HG03045 (cell line): ENCODE results near the gene QSOX1.

Experiments used
- ATAC-seq: cut with Tn5 transposase; IDR thresholded peaks from one replicate; pipeline ENCODE4 v1.9.1; 2021; ENCODE audit warnings: mild to moderate bottlenecking, moderate library complexity; ENCODE audit not compliant: unreplicated experiment

QSOX1 gene

DNA sequence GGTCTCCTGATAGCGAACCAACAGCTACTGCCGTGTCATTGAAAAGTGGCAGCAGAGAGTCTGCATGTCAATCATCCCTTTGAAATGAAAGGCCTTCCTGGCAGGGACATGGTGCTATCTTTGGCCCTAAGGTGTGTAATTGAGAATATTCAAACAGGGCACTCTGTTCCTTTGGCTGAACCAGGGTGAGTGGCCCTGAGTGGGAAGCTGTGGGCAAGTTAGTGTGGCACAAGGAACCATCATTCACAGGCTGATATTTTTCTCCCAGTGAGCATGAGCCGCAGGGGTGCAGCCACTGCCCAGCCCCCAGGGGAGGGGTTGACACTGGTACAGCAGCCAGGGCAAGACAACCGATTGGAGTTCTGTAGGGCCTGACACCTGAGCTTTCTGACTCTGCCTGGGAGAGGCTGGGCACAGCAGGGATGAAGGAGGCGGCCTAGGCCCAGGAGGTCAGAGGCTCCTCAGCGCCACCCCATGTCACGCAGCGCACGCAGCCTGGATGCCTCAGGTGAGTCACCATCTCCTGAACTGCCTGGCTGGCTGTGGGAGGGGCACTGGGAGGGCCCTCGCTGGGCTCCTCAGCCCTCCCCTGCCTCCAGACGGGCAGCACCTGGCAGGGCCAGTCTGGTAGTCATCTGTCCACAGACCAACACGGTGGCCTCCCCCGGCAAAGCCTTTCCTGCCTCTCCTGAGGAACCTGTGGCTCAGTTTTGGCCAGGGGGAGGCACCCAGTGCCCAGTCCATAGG lies 13.2 kb downstream of the QSOX1 start:
- ATAC-seq = no peak

DNA sequence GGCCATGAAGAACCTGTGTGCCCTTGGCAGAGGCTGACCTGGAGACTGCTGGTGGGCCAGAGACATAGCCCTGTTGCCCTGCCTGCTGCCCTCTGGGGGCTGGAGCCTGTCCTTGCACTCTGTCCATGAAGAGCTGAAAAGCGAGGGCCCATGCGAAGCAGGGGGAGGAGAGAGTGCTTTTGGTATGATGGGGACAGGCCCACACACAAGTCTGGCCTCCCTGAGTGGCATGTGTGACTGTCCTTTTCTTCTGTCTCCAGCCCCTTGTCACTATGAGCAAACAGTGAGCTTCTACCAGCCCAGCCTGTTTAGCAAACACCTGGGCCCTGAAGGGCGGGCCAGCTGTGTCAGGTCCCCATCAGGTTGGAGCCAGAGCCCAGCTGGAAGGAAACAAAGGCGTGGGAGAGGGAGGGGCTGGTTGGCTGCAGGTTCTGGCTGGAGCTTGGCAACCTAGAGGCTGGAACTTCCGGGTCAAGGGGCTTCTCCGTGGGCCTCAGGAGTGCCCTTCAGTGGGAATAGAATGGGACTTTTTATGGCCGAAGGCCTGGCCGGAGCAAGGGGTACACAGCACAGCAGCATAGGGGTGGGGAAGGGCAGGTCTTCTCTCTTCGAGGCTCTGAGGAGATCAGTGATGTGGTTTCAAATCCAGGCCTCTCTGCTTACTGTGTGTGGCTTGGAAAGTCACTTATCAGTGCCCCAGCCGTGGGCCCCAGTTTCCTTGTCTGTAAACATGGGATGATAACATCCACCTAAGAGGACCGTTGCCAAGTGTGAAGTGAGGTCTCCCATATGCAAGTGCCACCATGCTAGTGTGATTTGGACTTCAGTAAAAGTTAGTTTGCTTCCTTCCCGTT lies 14.3 kb downstream of the QSOX1 start:
- peak; percentile 67 for ATAC-seq

- ATAC-seq = no peak
Measured at GRCh38 chr1:180169640-180170195, 15.0 kb downstream of the QSOX1 start.

GRCh38 chr1:180170546-180171151 lies 16.0 kb downstream of the QSOX1 start:
- no peak for ATAC-seq

DNA sequence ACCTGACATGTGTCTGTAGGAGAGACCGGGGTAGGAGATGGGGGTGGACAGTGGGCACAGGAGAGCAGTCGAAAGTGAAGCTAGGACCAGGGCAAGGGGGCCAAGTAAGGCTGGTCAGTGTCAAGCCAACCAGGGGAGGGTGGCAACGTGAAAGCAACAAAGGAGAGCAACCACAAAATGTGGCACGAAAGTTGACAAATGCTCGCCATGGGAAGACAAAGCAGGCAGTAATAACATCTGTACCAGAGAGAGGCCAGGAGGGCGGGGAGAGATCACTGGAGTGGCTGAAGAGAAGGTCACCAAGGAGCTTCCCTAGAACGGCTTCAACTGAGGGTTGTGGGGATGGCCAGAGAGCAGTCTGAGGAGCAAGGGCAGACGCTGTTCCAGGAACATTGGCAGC lies 17.0 kb downstream of the QSOX1 start:
- ATAC-seq = no peak

DNA sequence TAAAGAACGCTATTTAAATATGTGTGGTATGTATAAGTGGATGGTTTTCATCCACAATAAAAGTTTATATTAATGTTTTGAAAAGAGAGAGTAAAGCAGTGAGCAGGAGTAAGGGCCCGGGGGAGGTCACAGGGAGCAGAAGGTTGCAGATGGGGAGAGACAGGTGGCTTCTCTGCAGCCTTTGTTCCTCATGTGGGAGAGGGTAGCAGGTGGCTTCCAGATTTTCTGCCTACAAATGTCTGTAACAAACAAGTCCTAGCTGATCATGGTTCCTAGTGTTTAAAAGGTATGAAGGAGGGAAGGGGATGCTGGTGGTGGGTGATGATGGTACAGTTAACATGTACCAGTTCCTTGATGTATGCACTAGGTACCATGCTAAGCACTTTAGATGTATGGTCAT lies 18.8 kb downstream of the QSOX1 start:
- no peak for ATAC-seq

DNA sequence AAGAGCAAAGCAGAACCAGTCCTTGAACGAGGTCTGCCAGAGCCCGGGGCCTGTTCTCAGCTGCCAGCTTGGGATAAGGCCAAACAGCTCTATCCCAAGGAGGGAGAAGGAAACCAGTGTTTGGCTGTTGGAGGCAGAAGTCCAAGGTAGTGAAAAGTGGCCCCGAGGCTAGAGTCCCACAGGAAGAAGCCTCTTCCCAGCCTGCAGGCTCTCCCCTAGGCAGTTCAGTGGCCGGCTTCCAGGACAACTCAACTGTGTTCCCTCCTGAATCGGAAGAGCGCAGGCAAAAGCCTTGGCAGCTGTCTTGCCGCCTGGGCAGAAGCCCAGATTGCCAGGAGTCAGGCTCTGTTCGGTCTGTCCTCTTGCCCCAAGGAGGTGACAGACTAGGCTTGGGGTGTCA lies 19.3 kb downstream of the QSOX1 start:
- no peak for ATAC-seq

DNA sequence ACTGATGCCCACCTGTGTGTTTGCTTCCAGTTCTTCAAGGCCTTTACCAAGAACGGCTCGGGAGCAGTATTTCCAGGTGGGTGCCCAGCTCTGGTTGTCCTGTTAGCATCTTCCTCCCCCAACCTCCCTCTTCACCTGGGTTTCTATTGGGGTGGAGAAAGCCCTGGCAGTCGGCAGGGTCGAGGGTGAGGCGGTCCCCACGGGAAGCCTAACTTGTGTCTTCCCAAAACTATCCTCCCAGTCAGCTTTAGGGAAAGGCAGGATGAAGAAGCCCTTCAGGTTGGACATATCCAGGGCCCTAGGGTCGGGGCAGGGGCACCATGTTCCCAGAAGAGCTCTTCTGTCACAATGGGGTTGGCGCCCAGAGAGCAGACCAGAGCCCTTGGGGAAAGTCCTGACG lies 20.6 kb downstream of the QSOX1 start:
- ATAC-seq = no peak

GRCh38 chr1:180175806-180176205 lies 21.1 kb downstream of the QSOX1 start:
- ATAC-seq = no peak

GRCh38 chr1:180176965-180177364 lies 22.3 kb downstream of the QSOX1 start:
- no peak for ATAC-seq

GRCh38 chr1:180177931-180178330 lies 23.3 kb downstream of the QSOX1 start:
- no peak for ATAC-seq

- no peak for ATAC-seq
Measured at GRCh38 chr1:180178511-180179161, 24.0 kb downstream of the QSOX1 start.

GRCh38 chr1:180179162-180179957 lies 24.7 kb downstream of the QSOX1 start:
- no peak for ATAC-seq

DNA sequence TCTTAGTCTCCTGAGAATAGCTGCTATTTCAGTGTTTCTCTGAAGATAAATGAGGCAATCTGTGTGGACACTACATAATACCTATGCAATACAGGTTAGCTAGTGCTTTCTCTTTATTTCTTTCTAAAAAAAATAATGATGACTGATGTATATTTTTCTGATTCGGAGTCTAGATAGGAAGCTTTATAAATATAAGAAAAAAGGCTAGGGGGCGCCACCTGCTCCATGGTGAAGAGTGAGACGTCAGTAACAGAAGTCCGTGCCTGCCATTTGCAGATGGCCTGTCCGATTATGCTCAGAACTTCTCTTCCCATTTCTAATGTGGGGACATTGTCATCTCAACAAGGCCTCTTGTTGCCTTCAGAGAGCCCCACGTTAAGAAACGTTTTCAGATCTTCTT lies 26.4 kb downstream of the QSOX1 start:
- no peak for ATAC-seq

- ATAC-seq = no peak
Measured at GRCh38 chr1:180181996-180182642, 27.4 kb downstream of the QSOX1 start.

DNA sequence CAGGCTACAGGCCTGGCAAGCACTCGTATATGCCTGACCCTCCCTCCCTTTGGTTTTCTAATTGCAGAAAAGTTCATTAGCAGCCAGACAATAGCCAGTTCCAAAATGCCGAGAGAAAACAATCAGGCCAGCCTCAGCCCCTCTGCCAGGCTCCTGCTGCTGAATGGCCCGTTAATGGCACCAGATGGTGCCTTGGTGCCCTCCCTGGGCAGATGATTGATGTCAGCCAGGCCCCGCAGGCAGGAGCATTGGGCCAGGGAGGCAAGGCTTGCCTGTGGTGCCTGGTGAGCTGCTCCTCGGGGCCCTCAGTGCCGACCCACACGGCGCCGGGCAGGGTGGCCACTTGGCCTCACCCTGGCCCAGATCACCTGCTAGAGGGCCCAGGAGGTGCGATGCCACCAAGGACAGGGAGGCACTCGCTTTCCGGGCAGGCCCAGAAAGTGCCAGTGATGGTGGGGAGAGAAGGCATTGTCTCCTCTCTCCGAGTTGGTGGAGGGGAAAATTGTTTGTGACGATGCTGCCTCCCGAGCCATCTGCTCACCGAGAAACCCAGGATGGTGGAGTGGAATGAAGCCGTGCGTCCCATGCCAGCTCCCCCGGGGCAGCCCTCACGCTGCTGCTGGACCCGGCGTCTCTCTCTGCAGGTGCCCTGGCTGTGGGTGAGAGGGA lies 28.1 kb downstream of the QSOX1 start:
- no peak for ATAC-seq

DNA sequence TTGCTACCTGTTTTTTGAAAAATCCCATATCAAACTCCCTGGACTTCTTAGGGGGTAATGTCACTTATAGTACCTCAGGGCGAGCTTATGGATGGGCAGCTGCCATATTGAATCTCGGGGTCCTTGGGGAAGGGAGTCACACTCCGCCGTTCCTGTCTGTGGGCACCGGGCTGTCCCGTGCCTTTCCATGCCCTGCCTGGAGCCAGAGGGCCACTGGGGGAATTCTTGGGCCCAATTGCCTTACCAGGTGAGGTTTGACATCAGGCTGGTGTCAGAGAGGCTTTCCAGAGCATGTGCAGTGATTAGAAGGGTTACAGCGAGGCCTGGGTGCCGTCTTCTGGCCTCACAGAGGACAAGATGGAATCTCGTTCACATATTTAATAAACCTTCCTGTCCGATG lies 28.8 kb downstream of the QSOX1 start:
- ATAC-seq = no peak

DNA sequence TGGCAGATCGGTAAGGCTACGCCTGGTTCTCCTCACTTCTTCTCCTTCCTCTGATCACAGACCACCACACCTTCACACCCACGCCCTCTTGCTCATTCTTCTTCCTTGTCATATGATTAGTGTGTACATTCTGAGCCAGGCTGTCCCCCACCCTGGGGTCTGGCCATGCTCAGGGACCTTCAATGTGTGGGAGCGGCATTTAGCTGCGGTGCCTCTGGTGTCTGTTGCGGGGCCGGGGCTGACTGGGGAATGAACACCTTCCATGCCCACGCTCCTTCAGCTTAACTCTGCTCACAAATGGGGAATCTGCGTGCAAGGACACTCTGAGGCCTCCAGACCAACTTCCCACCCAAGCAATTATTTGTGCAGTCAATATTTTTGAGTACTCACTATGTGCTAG lies 29.4 kb downstream of the QSOX1 start:
- no peak for ATAC-seq

DNA sequence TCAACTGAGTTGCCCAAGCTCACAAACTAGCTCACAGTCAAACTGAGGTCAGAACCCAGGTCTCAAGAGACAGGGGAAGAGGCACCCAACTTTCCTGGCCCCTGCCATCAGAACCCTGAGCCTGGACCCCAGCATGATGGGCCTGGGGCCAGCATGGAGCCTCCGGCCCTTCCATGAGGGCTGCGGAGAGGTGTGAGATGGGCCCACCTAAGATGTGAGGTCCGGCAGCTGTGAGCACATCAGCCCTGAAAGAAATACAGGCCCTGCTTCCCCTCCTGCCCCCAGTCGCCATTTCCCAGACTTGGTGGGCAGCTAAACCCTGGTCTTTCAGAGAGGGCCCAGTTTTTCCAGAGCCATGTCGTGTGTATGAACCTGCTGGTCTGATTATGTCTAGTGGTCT lies 30.6 kb downstream of the QSOX1 start:
- no peak for ATAC-seq
